BLaER1 (cell line): Measurements from ENCODE around the gene PNKP.
A peak's percentile ranks its signal among the peaks of the same experiment; 100 is the strongest.

Experiments
- H3K27ac ChIP-seq: shearing (Covaris generic); formaldehyde crosslinking; 2 replicates; pipeline ENCODE4 v1.8.1; 2022
- H3K27me3 ChIP-seq: shearing (Covaris generic); formaldehyde crosslinking; 2 replicates; pipeline ENCODE4 v1.8.1; 2022
- H3K36me3 ChIP-seq: shearing (Covaris generic); formaldehyde crosslinking; 2 replicates; pipeline ENCODE4 v1.8.1; 2022
- H3K4me1 ChIP-seq: shearing (Covaris generic); formaldehyde crosslinking; 2 replicates; pipeline ENCODE4 v1.8.1; 2022
- H3K4me2 ChIP-seq: shearing (Covaris generic); formaldehyde crosslinking; 2 replicates; pipeline ENCODE4 v1.8.1; 2022
- H3K4me3 ChIP-seq: shearing (Covaris generic); formaldehyde crosslinking; 2 replicates; pipeline ENCODE4 v1.8.1; 2022
- H3K9ac ChIP-seq: shearing (Covaris generic); formaldehyde crosslinking; 2 replicates; pipeline ENCODE4 v1.8.1; 2022
- H3K9me3 ChIP-seq: shearing (Covaris generic); formaldehyde crosslinking; 2 replicates; pipeline ENCODE4 v1.8.1; 2022
- H4K20me1 ChIP-seq: shearing (Covaris generic); formaldehyde crosslinking; 2 replicates; pipeline ENCODE4 v1.8.1; 2022
- Cebpa-rat ChIP-seq: shearing (Covaris generic); IDR thresholded peaks from 2 replicates; pipeline ENCODE4 v1.8.1; 2022

PNKP gene

GRCh38 chr19:49855676-49856573 lies 11.5 kb downstream of the PNKP start:
- no peak for TF ChIP-seq Cebpa-rat
- H4K20me1 ChIP-seq, result peaks cover 93% of the 10 kb centered on the region
- no peak overlapping the region for H3K4me3 ChIP-seq
- H3K4me1 ChIP-seq, result peaks cover 28% of the 10 kb centered on the region
- no peak overlapping the region for H3K9ac ChIP-seq
- H3K36me3 ChIP-seq, result peaks cover 70% of the 10 kb centered on the region
- H3K27me3 ChIP-seq, result no peaks in the 10 kb centered on the region
- H3K4me2 ChIP-seq, result no peak overlapping the region
- no peaks in the 10 kb centered on the region for H3K9me3 ChIP-seq
- no peak overlapping the region for H3K27ac ChIP-seq

DNA sequence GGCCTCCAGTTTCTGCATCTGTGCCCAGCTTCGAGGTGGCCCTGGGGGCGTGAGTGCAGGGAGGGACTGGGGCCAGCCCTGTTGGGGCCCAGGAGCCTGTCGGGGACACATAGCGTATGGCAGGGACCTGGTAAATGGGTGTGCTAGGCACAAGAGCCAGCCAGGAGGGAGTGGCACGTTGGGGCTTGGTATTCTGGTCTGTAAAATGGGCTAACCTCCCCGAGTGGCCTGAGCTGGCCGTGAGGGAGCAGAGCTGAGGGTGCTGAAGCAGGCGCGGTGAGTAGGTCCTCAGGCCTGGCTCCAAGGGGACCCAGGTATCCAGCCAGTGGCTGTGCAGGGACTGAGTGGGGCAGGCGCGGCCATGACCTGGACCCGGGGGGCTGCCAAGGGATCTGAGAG lies 12.1 kb downstream of the PNKP start:
- peaks cover 64% of the 10 kb centered on the region for H3K36me3 ChIP-seq

DNA sequence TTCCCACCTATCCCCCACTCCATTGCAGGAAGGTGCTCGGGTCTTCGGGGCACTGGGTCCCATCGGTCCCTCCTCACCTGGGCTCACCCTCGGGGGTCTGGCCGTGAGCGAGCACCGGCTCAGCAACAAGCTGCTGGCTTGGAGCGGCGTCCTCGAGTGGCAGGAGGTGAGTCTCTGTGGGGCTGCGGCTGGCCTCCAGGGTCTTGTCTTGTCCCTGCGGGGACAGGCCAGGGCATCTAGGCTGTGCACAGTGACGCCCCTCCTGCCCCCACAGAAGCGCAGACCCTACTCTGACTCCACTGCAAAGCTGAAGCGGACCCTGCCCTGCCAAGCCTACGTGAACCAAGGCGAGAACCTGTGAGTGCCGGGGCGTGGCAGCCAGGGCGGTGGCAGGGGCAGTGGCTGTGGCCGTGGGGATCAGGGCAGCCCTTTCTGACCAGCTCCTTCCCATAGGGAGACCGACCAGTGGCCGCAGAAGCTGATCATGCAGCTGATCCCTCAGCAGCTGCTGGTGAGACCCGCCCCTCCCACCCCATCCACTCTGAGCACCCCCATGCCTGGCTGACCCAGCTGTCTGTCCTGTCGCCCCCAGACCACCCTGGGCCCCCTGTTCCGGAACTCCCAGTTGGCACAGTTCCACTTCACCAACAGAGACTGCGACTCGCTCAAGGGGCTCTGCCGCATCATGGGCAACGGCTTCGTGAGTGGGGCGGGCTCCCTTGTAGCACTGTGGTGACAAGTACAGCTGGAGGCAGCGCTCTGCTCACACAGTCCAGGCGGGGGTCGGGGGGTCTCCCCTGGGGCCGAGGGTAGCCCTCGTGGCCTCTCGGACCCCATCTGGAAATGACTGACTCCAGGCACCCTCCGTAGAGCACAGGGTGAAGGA lies 12.8 kb downstream of the PNKP start:
- H3K27ac ChIP-seq, result peak overlapping the region; percentile 49; the same call in 1 of the 2 replicates
- peak overlapping the region; percentile 99 for H3K4me2 ChIP-seq
- H3K36me3 ChIP-seq, result peaks cover 57% of the 10 kb centered on the region
- H3K9ac ChIP-seq, result 0 out of 2 replicates have a peak overlapping the region, but pooled peaks have one; percentile 24
- TF ChIP-seq Cebpa-rat, result no peak
- no peak overlapping the region for H3K4me3 ChIP-seq
- peaks cover 33% of the 10 kb centered on the region for H3K4me1 ChIP-seq
- no peaks in the 10 kb centered on the region for H3K9me3 ChIP-seq
- H4K20me1 ChIP-seq, result peaks cover 80% of the 10 kb centered on the region
- no peaks in the 10 kb centered on the region for H3K27me3 ChIP-seq

More for the DNA sequence above, 12.1 kb downstream of the PNKP start:
- H3K9me3 ChIP-seq, result no peaks in the 10 kb centered on the region
- H3K4me3 ChIP-seq, result no peak overlapping the region
- H3K4me2 ChIP-seq, result no peak overlapping the region
- H3K27me3 ChIP-seq, result no peaks in the 10 kb centered on the region
- H3K27ac ChIP-seq, result peak overlapping the region; percentile 49; the same call in 1 of the 2 replicates
- TF ChIP-seq Cebpa-rat, result no peak
- H4K20me1 ChIP-seq, result peaks cover 86% of the 10 kb centered on the region
- H3K9ac ChIP-seq, result no peak overlapping the region
- peaks cover 28% of the 10 kb centered on the region for H3K4me1 ChIP-seq

- no peak for TF ChIP-seq Cebpa-rat
- Histone ChIP-seq H3K27me3 (no peaks in the 10 kb centered on the region), H3K4me2 (peak overlapping the region; percentile 99), H3K9me3 (peaks cover 6% of the 10 kb centered on the region; the same call in 1 of the 2 replicates), H4K20me1 (peaks cover 73% of the 10 kb centered on the region), H3K9ac (peak overlapping the region; percentile 24; the same call in 1 of the 2 replicates), H3K4me1 (peaks cover 37% of the 10 kb centered on the region), H3K27ac (peak overlapping the region; percentile 27; the same call in 1 of the 2 replicates), H3K4me3 (no peak overlapping the region), H3K36me3 (peaks cover 56% of the 10 kb centered on the region)
These were observed 13.5 kb downstream of the PNKP start for GRCh38 chr19:49853852-49854377.

- H3K4me1 ChIP-seq, result peaks cover 45% of the 10 kb centered on the region
- no peaks in the 10 kb centered on the region for H3K27me3 ChIP-seq
- H3K4me3 ChIP-seq, result peak overlapping the region; percentile 94
- H3K4me2 ChIP-seq, result peak overlapping the region; percentile 99
- H4K20me1 ChIP-seq, result peaks cover 60% of the 10 kb centered on the region
- H3K27ac ChIP-seq, result no peak overlapping the region
- TF ChIP-seq Cebpa-rat, result no peak
- peaks cover 8% of the 10 kb centered on the region; the same call in 1 of the 2 replicates for H3K9me3 ChIP-seq
- H3K36me3 ChIP-seq, result peaks cover 44% of the 10 kb centered on the region
- H3K9ac ChIP-seq, result peak overlapping the region; percentile 95; the same call in 1 of the 2 replicates
These were observed 14.7 kb downstream of the PNKP start for GRCh38 chr19:49852631-49853126.

- peak overlapping the region; percentile 94 for H3K4me3 ChIP-seq
- no peaks in the 10 kb centered on the region for H3K27me3 ChIP-seq
- peaks cover 8% of the 10 kb centered on the region; the same call in 1 of the 2 replicates for H3K9me3 ChIP-seq
- H3K9ac ChIP-seq, result peak overlapping the region; percentile 95
- H3K4me1 ChIP-seq, result peaks cover 45% of the 10 kb centered on the region
- TF ChIP-seq Cebpa-rat, result no peak
- peak overlapping the region; percentile 95 for H3K27ac ChIP-seq
- H3K4me2 ChIP-seq, result peak overlapping the region; percentile 99
- H3K36me3 ChIP-seq, result peaks cover 33% of the 10 kb centered on the region
- H4K20me1 ChIP-seq, result peaks cover 50% of the 10 kb centered on the region
These were observed 15.7 kb downstream of the PNKP start for GRCh38 chr19:49851456-49852259.

DNA sequence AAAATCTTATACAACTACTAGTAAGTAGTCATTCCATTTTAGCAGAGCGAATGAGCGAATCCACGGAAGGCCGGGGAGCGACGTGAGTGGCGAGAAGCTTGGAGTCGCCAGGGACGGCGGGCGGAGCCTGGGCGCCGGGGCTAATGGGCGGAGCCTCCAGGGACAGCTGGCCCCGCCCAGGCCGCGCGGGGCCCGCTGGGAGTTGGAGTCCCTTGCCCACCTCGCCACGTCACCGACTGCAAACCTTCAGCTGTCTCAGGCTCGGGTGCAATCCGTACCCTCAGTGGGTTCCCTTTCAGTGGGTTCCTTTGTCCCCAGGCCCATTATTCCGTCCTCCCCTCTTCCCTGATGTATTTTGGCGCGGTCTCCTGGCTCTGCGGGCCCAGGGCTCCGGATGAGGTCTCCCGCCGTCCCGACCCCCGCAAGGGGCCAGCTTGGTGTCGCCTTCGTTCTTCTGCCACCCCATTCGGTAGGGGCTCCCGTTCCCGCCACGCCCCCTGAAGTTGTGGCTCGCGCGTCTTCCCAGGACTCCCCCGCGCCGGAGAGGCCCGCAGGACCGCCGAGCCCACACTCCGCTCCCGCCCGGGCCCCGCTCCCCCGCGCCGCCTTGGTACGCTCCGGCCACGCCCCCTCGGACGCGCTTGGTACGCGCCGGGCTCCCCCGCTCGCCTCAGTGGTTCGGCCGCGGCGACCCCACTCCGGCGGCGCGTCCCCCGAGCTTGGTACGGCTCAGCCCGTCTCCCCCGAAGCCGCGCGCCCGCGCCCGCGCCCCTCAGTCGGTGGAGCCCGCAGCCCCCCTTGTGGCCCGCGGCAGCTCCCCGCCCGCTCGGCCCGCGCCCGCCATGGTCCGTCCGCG lies 16.7 kb downstream of the PNKP start, which contains the start of gene PTOV1:
TSS of gene PTOV1 (plus strand) at position 673 of the 856 bp plus-strand sequence.
- H3K36me3 ChIP-seq, result peaks cover 24% of the 10 kb centered on the region
- peaks cover 45% of the 10 kb centered on the region for H3K4me1 ChIP-seq
- TF ChIP-seq Cebpa-rat, result no peak
- H3K27ac ChIP-seq, result peak within 1 kb of the TSS; percentile 95
- peaks cover 8% of the 10 kb centered on the region; the same call in 1 of the 2 replicates for H3K9me3 ChIP-seq
- peaks cover 41% of the 10 kb centered on the region for H4K20me1 ChIP-seq
- H3K9ac ChIP-seq, result peak within 1 kb of the TSS; percentile 95
- H3K4me3 ChIP-seq, result peak within 1 kb of the TSS; percentile 94
- H3K27me3 ChIP-seq, result no peaks in the 10 kb centered on the region
- peak within 1 kb of the TSS; percentile 99 for H3K4me2 ChIP-seq

DNA sequence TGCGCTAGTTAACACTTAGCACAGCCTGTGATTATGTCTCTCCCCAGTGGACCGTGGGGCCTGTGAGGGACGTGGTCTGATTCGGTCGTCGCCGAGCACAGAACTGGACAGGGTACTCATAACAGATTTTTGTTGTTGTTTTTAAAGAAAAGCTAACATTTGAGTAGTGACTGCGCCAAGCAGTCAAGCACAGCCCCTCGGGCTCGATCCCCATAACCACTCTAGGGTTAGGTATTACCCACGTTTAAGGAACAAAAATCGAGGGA lies 17.2 kb downstream of the PNKP start:
- TF ChIP-seq Cebpa-rat, result no peak
- Histone ChIP-seq H3K27ac (no peak overlapping the region), H3K4me1 (peaks cover 45% of the 10 kb centered on the region), H3K9ac (peak overlapping the region; percentile 95; the same call in 1 of the 2 replicates), H3K4me2 (peak overlapping the region; percentile 88), H4K20me1 (peaks cover 35% of the 10 kb centered on the region), H3K4me3 (peak overlapping the region; percentile 94), H3K27me3 (no peaks in the 10 kb centered on the region), H3K9me3 (peaks cover 8% of the 10 kb centered on the region; the same call in 1 of the 2 replicates), H3K36me3 (peaks cover 18% of the 10 kb centered on the region)
